ENCODE data around the gene SIM2. TPM values are rescaled to one million over a fixed set of nuclear protein-coding genes. Genes with fewer than 3 reads are reported as not detected.

SIM2 gene
- total RNA-seq, 1 donor from 2014 or later: 3.1 TPM

GRCh38 chr21:36773117-36773516, 74.2 kb downstream of the SIM2 start:
- H3K9me3 ChIP-seq (ENCODE audit: control insufficient read depth in 3 of 3, low read length in 3 of 3): no peaks in the 10 kb centered on the region
- H3K27ac ChIP-seq (ENCODE audit: low read depth, low read length): no peak overlapping the region
- no peaks in the 10 kb centered on the region for H3K36me3 ChIP-seq (ENCODE audit: control insufficient read depth in 3 of 3, insufficient read depth in 3 of 3, low read length in 3 of 3)
- peaks cover 6 to 18% (median 12%) of the 10 kb centered on the region in 3 donors for H3K4me1 ChIP-seq (ENCODE audit: control insufficient read depth in 3 of 3, insufficient read depth in 3 of 3, low read length in 3 of 3)
- H3K27me3 ChIP-seq (ENCODE audit: control insufficient read depth in 3 of 3, insufficient read depth in 3 of 3, low read length in 3 of 3): no peaks in the 10 kb centered on the region
- no peak overlapping the region for H3K9ac ChIP-seq (ENCODE audit: low read depth in 1 of 3, low read length in 3 of 3)
- no peak overlapping the region for H3K4me3 ChIP-seq (ENCODE audit: low read length in 3 of 3)

GRCh38 chr21:36773995-36774394, 75.1 kb downstream of the SIM2 start:
- H3K36me3 ChIP-seq (ENCODE audit: control insufficient read depth in 3 of 3, insufficient read depth in 3 of 3, low read length in 3 of 3): no peaks in the 10 kb centered on the region
- H3K27me3 ChIP-seq (ENCODE audit: control insufficient read depth in 3 of 3, insufficient read depth in 3 of 3, low read length in 3 of 3): no peaks in the 10 kb centered on the region
- peaks cover 5 to 12% (median 9%) of the 10 kb centered on the region in 3 donors for H3K4me1 ChIP-seq (ENCODE audit: control insufficient read depth in 3 of 3, insufficient read depth in 3 of 3, low read length in 3 of 3)
- H3K4me3 ChIP-seq (ENCODE audit: low read length in 3 of 3): no peak overlapping the region
- no peak overlapping the region for H3K9ac ChIP-seq (ENCODE audit: low read depth in 1 of 3, low read length in 3 of 3)
- H3K27ac ChIP-seq (ENCODE audit: low read depth, low read length): no peak overlapping the region
- H3K9me3 ChIP-seq (ENCODE audit: control insufficient read depth in 3 of 3, low read length in 3 of 3): no peaks in the 10 kb centered on the region

GRCh38 chr21:36776981-36777617, 78.2 kb downstream of the SIM2 start:
- Histone ChIP-seq H3K9me3 (ENCODE audit: control insufficient read depth in 3 of 3, low read length in 3 of 3) (no peaks in the 10 kb centered on the region), H3K9ac (ENCODE audit: low read depth in 1 of 3, low read length in 3 of 3) (no peak overlapping the region), H3K4me1 (ENCODE audit: control insufficient read depth in 3 of 3, insufficient read depth in 3 of 3, low read length in 3 of 3) (peaks cover 5 to 7% (median 7%) of the 10 kb centered on the region in 3 donors), H3K27me3 (ENCODE audit: control insufficient read depth in 3 of 3, insufficient read depth in 3 of 3, low read length in 3 of 3) (no peaks in the 10 kb centered on the region), H3K4me3 (ENCODE audit: low read length in 3 of 3) (no peak overlapping the region), H3K36me3 (ENCODE audit: control insufficient read depth in 3 of 3, insufficient read depth in 3 of 3, low read length in 3 of 3) (no peaks in the 10 kb centered on the region), H3K27ac (ENCODE audit: low read depth, low read length) (no peak overlapping the region)

- Histone ChIP-seq H3K36me3 (ENCODE audit: control insufficient read depth in 3 of 3, insufficient read depth in 3 of 3, low read length in 3 of 3) (no peaks in the 10 kb centered on the region), H3K4me1 (ENCODE audit: control insufficient read depth in 3 of 3, insufficient read depth in 3 of 3, low read length in 3 of 3) (no peaks in the 10 kb centered on the region), H3K27ac (ENCODE audit: low read depth, low read length) (no peak overlapping the region), H3K27me3 (ENCODE audit: control insufficient read depth in 3 of 3, insufficient read depth in 3 of 3, low read length in 3 of 3) (no peaks in the 10 kb centered on the region), H3K4me3 (ENCODE audit: low read length in 3 of 3) (no peak overlapping the region), H3K9me3 (ENCODE audit: control insufficient read depth in 3 of 3, low read length in 3 of 3) (no peaks in the 10 kb centered on the region), H3K9ac (ENCODE audit: low read depth in 1 of 3, low read length in 3 of 3) (no peak overlapping the region)
Observed at GRCh38 chr21:36780861-36781260, 81.9 kb downstream of the SIM2 start.

GRCh38 chr21:36783612-36784374, 84.9 kb downstream of the SIM2 start:
- Histone ChIP-seq H3K9me3 (ENCODE audit: control insufficient read depth in 3 of 3, low read length in 3 of 3) (no peaks in the 10 kb centered on the region), H3K4me1 (ENCODE audit: control insufficient read depth in 3 of 3, insufficient read depth in 3 of 3, low read length in 3 of 3) (no peaks in the 10 kb centered on the region), H3K27ac (ENCODE audit: low read depth, low read length) (no peak overlapping the region), H3K36me3 (ENCODE audit: control insufficient read depth in 3 of 3, insufficient read depth in 3 of 3, low read length in 3 of 3) (no peaks in the 10 kb centered on the region), H3K27me3 (ENCODE audit: control insufficient read depth in 3 of 3, insufficient read depth in 3 of 3, low read length in 3 of 3) (no peaks in the 10 kb centered on the region), H3K4me3 (ENCODE audit: low read length in 3 of 3) (no peak overlapping the region), H3K9ac (ENCODE audit: low read depth in 1 of 3, low read length in 3 of 3) (no peak overlapping the region)

- H3K27me3 ChIP-seq (ENCODE audit: control insufficient read depth in 3 of 3, insufficient read depth in 3 of 3, low read length in 3 of 3): no peaks in the 10 kb centered on the region
- no peak overlapping the region for H3K27ac ChIP-seq (ENCODE audit: low read depth, low read length)
- H3K4me3 ChIP-seq (ENCODE audit: low read length in 3 of 3): no peak overlapping the region
- H3K9ac ChIP-seq (ENCODE audit: low read depth in 1 of 3, low read length in 3 of 3): no peak overlapping the region
- H3K4me1 ChIP-seq (ENCODE audit: control insufficient read depth in 3 of 3, insufficient read depth in 3 of 3, low read length in 3 of 3): no peaks in the 10 kb centered on the region
- H3K9me3 ChIP-seq (ENCODE audit: control insufficient read depth in 3 of 3, low read length in 3 of 3): no peaks in the 10 kb centered on the region
- H3K36me3 ChIP-seq (ENCODE audit: control insufficient read depth in 3 of 3, insufficient read depth in 3 of 3, low read length in 3 of 3): no peaks in the 10 kb centered on the region
Observed at GRCh38 chr21:36784947-36785346, 86.0 kb downstream of the SIM2 start.

GRCh38 chr21:36785615-36786014, 86.7 kb downstream of the SIM2 start:
- H3K9me3 ChIP-seq (ENCODE audit: control insufficient read depth in 3 of 3, low read length in 3 of 3): no peaks in the 10 kb centered on the region
- H3K27ac ChIP-seq (ENCODE audit: low read depth, low read length): no peak overlapping the region
- H3K27me3 ChIP-seq (ENCODE audit: control insufficient read depth in 3 of 3, insufficient read depth in 3 of 3, low read length in 3 of 3): no peaks in the 10 kb centered on the region
- peaks cover 0 to 2% (median 0%) of the 10 kb centered on the region in 3 donors for H3K36me3 ChIP-seq (ENCODE audit: control insufficient read depth in 3 of 3, insufficient read depth in 3 of 3, low read length in 3 of 3)
- no peaks in the 10 kb centered on the region for H3K4me1 ChIP-seq (ENCODE audit: control insufficient read depth in 3 of 3, insufficient read depth in 3 of 3, low read length in 3 of 3)
- no peak overlapping the region for H3K4me3 ChIP-seq (ENCODE audit: low read length in 3 of 3)
- no peak overlapping the region for H3K9ac ChIP-seq (ENCODE audit: low read depth in 1 of 3, low read length in 3 of 3)

- H3K27me3 ChIP-seq (ENCODE audit: control insufficient read depth in 3 of 3, insufficient read depth in 3 of 3, low read length in 3 of 3): no peaks in the 10 kb centered on the region
Observed at GRCh38 chr21:36786186-36786585, 87.3 kb downstream of the SIM2 start.

GRCh38 chr21:36788120-36788638, 89.3 kb downstream of the SIM2 start:
- Histone ChIP-seq H3K4me1 (ENCODE audit: control insufficient read depth in 3 of 3, insufficient read depth in 3 of 3, low read length in 3 of 3) (peaks cover 0 to 8% (median 5%) of the 10 kb centered on the region in 3 donors), H3K36me3 (ENCODE audit: control insufficient read depth in 3 of 3, insufficient read depth in 3 of 3, low read length in 3 of 3) (peaks cover 0 to 2% (median 0%) of the 10 kb centered on the region in 3 donors), H3K27ac (ENCODE audit: low read depth, low read length) (no peak overlapping the region), H3K27me3 (ENCODE audit: control insufficient read depth in 3 of 3, insufficient read depth in 3 of 3, low read length in 3 of 3) (no peaks in the 10 kb centered on the region), H3K4me3 (ENCODE audit: low read length in 3 of 3) (no peak overlapping the region), H3K9ac (ENCODE audit: low read depth in 1 of 3, low read length in 3 of 3) (no peak overlapping the region), H3K9me3 (ENCODE audit: control insufficient read depth in 3 of 3, low read length in 3 of 3) (no peaks in the 10 kb centered on the region)

More at GRCh38 chr21:36786186-36786585, 87.3 kb downstream of the SIM2 start:
- Histone ChIP-seq H3K27ac (ENCODE audit: low read depth, low read length) (no peak overlapping the region), H3K4me3 (ENCODE audit: low read length in 3 of 3) (no peak overlapping the region), H3K4me1 (ENCODE audit: control insufficient read depth in 3 of 3, insufficient read depth in 3 of 3, low read length in 3 of 3) (no peaks in the 10 kb centered on the region), H3K9ac (ENCODE audit: low read depth in 1 of 3, low read length in 3 of 3) (no peak overlapping the region), H3K36me3 (ENCODE audit: control insufficient read depth in 3 of 3, insufficient read depth in 3 of 3, low read length in 3 of 3) (peaks cover 0 to 2% (median 0%) of the 10 kb centered on the region in 3 donors), H3K9me3 (ENCODE audit: control insufficient read depth in 3 of 3, low read length in 3 of 3) (no peaks in the 10 kb centered on the region)

GRCh38 chr21:36790616-36791015, 91.7 kb downstream of the SIM2 start:
- no peaks in the 10 kb centered on the region for H3K9me3 ChIP-seq (ENCODE audit: control insufficient read depth in 3 of 3, low read length in 3 of 3)
- H3K27me3 ChIP-seq (ENCODE audit: control insufficient read depth in 3 of 3, insufficient read depth in 3 of 3, low read length in 3 of 3): no peaks in the 10 kb centered on the region
- H3K27ac ChIP-seq (ENCODE audit: low read depth, low read length): no peak overlapping the region
- peaks cover 0 to 8% (median 5%) of the 10 kb centered on the region in 3 donors for H3K4me1 ChIP-seq (ENCODE audit: control insufficient read depth in 3 of 3, insufficient read depth in 3 of 3, low read length in 3 of 3)
- H3K36me3 ChIP-seq (ENCODE audit: control insufficient read depth in 3 of 3, insufficient read depth in 3 of 3, low read length in 3 of 3): peaks cover 0 to 2% (median 0%) of the 10 kb centered on the region in 3 donors
- no peak overlapping the region for H3K9ac ChIP-seq (ENCODE audit: low read depth in 1 of 3, low read length in 3 of 3)
- H3K4me3 ChIP-seq (ENCODE audit: low read length in 3 of 3): no peak overlapping the region

Data from skeletal muscle tissue (tissue), 4 donors.